Dermis microvascular lymphatic vessel endothelial cell (primary cell): ENCODE results near the gene IMPACT. TPM values are rescaled to one million over a fixed set of nuclear protein-coding genes. Genes with fewer than 3 reads are reported as not detected.

Experiments used
- DNase-seq, 2 donors: peaks; one replicate each; pipeline versions ENCODE4 v3.0.0 to v3.0.0-alpha.2; 2010; ENCODE audit warnings: low read depth in 2 of 2
- total RNA-seq: library from RNA; depleted of rRNA; stranded (reverse); fragments of >200 nt; gene quantifications from 2 replicates; pipeline ENCODE4 v1.2.1, GENCODE V29; 2014

IMPACT gene
- total RNA-seq, 1 donor from 2014 or later: 16.3 TPM

GRCh38 chr18:24475926-24476589 lies 49.6 kb downstream of the IMPACT start:
- DNase-seq: no peak

GRCh38 chr18:24479371-24479770 lies 52.9 kb downstream of the IMPACT start:
- no peak for DNase-seq

- no peak for DNase-seq
Observed at GRCh38 chr18:24482821-24483220, 56.4 kb downstream of the IMPACT start.

GRCh38 chr18:24485681-24486080 lies 59.2 kb downstream of the IMPACT start:
- DNase-seq: no peak

GRCh38 chr18:24486684-24487083 lies 60.2 kb downstream of the IMPACT start:
- no peak for DNase-seq

- peak; percentile 10 to 25 for DNase-seq
Observed at GRCh38 chr18:24488824-24489493, 62.5 kb downstream of the IMPACT start.

- peak in 1 of 2 donors; percentile 3 for DNase-seq
Observed at GRCh38 chr18:24490539-24490938, 64.1 kb downstream of the IMPACT start.

GRCh38 chr18:24491927-24492834 lies 65.7 kb downstream of the IMPACT start:
- DNase-seq: no peak

GRCh38 chr18:24494586-24494985 lies 68.1 kb downstream of the IMPACT start:
- DNase-seq: no peak

- no peak for DNase-seq
Observed at GRCh38 chr18:24497031-24497754, 70.7 kb downstream of the IMPACT start.

- DNase-seq: no peak
Observed at GRCh38 chr18:24499814-24500213, 73.3 kb downstream of the IMPACT start.

- DNase-seq: no peak
Observed at GRCh38 chr18:24500217-24500616, 73.7 kb downstream of the IMPACT start.

- DNase-seq: no peak
Observed at GRCh38 chr18:24500766-24501165, 74.3 kb downstream of the IMPACT start.

GRCh38 chr18:24502667-24503523 lies 76.4 kb downstream of the IMPACT start:
- no peak for DNase-seq

Other genes starting within 250 kb of the IMPACT start
- gene OSBPL1A, start 28.8 kb upstream of the IMPACT start, total RNA-seq: 10.8 and 13.9 TPM in 2 replicates
- not detected in 2 replicates for gene HRH4, start 34.0 kb downstream of the IMPACT start, total RNA-seq